Measurements from ENCODE around the gene TOMM22.

Gene TOMM22

GRCh38 chr22:38728871-38729796, 47.4 kb downstream of the TOMM22 start:
- Histone ChIP-seq H3K9ac (ENCODE audit: low read depth, low read length) (no peak overlapping the region), H3K36me3 (ENCODE audit: insufficient read depth, low read length) (peaks cover 29% of the 10 kb centered on the region), H3K9me3 (ENCODE audit: control insufficient read depth, insufficient read depth, low read length) (no peaks in the 10 kb centered on the region), H3K4me1 (ENCODE audit: insufficient read depth, low read length) (no peaks in the 10 kb centered on the region)

DNA sequence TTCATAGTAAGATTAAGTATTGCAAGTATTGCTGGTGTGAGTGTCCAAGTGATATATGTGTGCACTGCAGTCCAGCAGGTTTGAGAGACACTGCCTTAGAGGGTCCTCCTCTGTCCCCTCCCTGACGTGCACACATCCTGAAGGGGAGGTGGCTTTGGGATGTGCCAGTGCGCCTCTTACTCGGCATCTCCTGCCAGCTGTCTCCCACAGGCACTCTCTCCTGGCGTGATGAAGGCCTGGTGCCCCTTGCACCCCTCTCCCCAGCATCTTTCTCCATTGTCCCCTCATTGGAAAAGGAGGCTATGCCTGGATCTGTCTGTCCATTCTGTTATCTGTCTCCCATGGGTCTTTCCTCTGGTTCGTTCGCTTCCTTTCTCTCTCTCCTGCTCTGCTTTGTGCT, 48.2 kb downstream of the TOMM22 start:
- Histone ChIP-seq H3K9me3 (ENCODE audit: control insufficient read depth, insufficient read depth, low read length) (no peaks in the 10 kb centered on the region), H3K9ac (ENCODE audit: low read depth, low read length) (no peak overlapping the region), H3K36me3 (ENCODE audit: insufficient read depth, low read length) (peaks cover 23% of the 10 kb centered on the region), H3K4me1 (ENCODE audit: insufficient read depth, low read length) (no peaks in the 10 kb centered on the region)

DNA sequence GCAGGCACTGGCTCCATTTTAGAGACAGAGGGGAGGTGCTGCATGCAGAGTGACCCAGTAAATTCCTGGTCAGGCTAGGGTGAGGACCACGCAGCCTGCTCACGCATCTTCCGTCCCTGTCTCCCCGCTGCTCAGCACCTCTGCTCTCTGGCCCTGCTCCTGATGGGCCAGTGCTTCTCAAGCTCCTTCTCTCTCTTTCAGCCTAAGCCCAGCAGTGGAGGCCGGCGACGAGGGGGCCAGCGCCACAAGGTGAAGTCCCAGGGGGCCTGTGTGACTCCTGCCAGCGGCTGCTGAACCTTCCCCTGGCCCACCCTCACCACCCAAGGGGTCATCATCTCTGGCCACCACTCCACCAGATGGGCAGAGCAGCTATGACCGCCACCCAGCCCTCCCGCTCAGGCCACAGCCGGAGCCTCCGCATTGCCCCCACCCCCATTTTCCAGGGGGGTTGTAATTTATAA, 48.7 kb downstream of the TOMM22 start:
- no peaks in the 10 kb centered on the region for H3K9me3 ChIP-seq (ENCODE audit: control insufficient read depth, insufficient read depth, low read length)
- H3K4me1 ChIP-seq (ENCODE audit: insufficient read depth, low read length): no peaks in the 10 kb centered on the region
- H3K36me3 ChIP-seq (ENCODE audit: insufficient read depth, low read length): peaks cover 19% of the 10 kb centered on the region
- H3K9ac ChIP-seq (ENCODE audit: low read depth, low read length): no peak overlapping the region

GRCh38 chr22:38731703-38732161, 50.0 kb downstream of the TOMM22 start:
- Histone ChIP-seq H3K4me1 (ENCODE audit: insufficient read depth, low read length) (no peaks in the 10 kb centered on the region), H3K36me3 (ENCODE audit: insufficient read depth, low read length) (peaks cover 13% of the 10 kb centered on the region), H3K9ac (ENCODE audit: low read depth, low read length) (no peak overlapping the region), H3K9me3 (ENCODE audit: control insufficient read depth, insufficient read depth, low read length) (no peaks in the 10 kb centered on the region)

- no peaks in the 10 kb centered on the region for H3K9me3 ChIP-seq (ENCODE audit: control insufficient read depth, insufficient read depth, low read length)
- no peak overlapping the region for H3K9ac ChIP-seq (ENCODE audit: low read depth, low read length)
- no peaks in the 10 kb centered on the region for H3K4me1 ChIP-seq (ENCODE audit: insufficient read depth, low read length)
- H3K36me3 ChIP-seq (ENCODE audit: insufficient read depth, low read length): peaks cover 15% of the 10 kb centered on the region
These were observed 50.6 kb downstream of the TOMM22 start for GRCh38 chr22:38732251-38732815.

DNA sequence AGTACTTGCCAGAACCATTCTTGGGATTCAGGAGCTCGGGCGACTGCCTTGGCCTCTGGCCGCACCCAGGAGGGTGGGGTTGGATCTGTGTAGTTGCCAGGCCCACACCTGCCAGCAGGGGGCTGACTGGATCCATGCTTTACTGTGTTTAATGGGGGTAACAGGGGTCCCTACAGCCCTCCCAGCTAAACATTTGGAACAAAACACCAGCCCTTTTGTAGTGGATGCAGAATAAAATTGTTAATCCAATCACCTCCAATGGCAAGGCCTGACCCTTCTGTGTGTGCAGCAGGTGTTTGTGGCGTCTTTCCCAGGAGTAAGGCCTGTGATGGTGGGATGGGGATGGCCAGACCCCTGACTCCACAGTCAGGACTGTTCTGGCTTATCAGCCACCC, 51.6 kb downstream of the TOMM22 start:
- H3K36me3 ChIP-seq (ENCODE audit: insufficient read depth, low read length): peaks cover 10% of the 10 kb centered on the region
- H3K9me3 ChIP-seq (ENCODE audit: control insufficient read depth, insufficient read depth, low read length): no peaks in the 10 kb centered on the region
- no peaks in the 10 kb centered on the region for H3K4me1 ChIP-seq (ENCODE audit: insufficient read depth, low read length)
- no peak overlapping the region for H3K9ac ChIP-seq (ENCODE audit: low read depth, low read length)

DNA sequence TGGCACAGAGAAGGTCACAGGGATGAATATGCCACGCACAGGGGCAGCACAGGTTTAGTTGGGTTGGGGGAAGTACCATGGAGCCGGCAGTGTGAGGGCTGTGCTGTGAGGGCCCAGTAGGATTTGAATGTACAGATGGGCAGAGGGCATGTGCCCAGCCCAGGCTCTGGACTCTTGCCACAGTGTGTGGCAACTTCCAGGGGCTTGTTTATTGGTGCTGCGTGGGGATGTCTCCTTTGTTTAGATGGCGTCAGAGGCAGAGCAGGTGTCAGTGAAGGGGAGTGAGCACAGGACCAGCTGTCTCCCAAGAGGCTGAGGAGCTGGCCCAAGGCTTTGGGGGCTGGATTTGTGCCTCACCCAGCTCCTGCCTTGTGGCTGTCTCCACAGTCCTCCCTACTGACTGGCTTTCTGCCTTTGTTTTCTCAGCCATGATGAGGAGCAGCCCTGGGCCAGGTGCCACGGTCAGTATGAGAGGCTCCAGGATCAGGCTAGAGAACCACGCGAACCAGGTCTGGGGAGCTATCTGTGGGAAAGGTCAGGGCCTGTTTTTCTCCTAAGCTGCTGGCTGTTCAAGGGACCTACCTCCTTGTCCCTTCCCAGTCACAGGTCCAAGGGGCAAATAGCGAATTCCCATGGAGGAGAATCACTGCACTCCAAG, 52.1 kb downstream of the TOMM22 start:
- H3K9ac ChIP-seq (ENCODE audit: low read depth, low read length): no peak overlapping the region
- H3K9me3 ChIP-seq (ENCODE audit: control insufficient read depth, insufficient read depth, low read length): no peaks in the 10 kb centered on the region
- no peaks in the 10 kb centered on the region for H3K4me1 ChIP-seq (ENCODE audit: insufficient read depth, low read length)
- peaks cover 10% of the 10 kb centered on the region for H3K36me3 ChIP-seq (ENCODE audit: insufficient read depth, low read length)

DNA sequence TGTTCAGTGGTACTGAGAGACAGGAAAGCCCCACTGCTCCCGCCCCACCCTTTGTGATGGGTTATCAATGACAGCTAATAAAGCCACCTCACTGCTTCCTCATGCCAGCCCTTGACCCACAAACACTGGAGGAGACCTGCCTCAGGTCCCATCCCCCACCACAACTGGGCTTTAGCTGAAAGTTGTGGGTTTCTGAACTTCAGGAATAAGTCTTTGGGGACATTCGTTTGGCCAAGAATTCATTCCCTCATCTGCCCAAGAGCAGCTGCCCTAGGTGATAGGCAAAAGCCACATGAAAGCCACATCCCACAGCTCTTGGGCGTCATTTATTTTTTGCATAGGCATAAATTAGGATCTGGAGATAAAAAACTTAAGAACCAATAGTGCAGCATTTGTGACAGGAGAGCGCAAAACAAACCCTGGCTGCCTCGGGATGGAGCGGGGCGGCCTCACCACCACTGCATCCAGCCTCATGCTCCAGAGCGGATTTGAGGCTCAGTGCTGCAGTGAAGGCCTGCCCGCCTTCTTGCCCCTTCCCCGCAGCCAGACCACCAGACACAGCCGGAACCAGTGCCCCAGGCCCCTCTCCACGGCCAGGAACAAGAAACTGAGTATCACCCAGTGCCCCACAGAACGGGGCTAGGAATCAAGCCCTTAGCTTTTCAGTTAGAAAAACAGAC, 52.8 kb downstream of the TOMM22 start:
- Histone ChIP-seq H3K9ac (ENCODE audit: low read depth, low read length) (no peak overlapping the region), H3K36me3 (ENCODE audit: insufficient read depth, low read length) (peaks cover 10% of the 10 kb centered on the region), H3K9me3 (ENCODE audit: control insufficient read depth, insufficient read depth, low read length) (no peaks in the 10 kb centered on the region), H3K4me1 (ENCODE audit: insufficient read depth, low read length) (no peaks in the 10 kb centered on the region)
